Stimulated activated CD4-positive, alpha-beta T cell treated with anti-CD3 and anti-CD28 coated beads, Interleukin-2, amount 100 ng/mL, for 48 hours (primary cell): ENCODE results near the gene PPM1E.
"Not testable (repeated sequence)": the region's sequence is repeated elsewhere in the genome, so short reads cannot be mapped to it uniquely, and the experiment has no call there.

Experiments used
- DNase-seq, 2 donors: peaks; one replicate each; pipeline ENCODE4 v3.0.0-alpha.2; 2020

PPM1E gene

DNA sequence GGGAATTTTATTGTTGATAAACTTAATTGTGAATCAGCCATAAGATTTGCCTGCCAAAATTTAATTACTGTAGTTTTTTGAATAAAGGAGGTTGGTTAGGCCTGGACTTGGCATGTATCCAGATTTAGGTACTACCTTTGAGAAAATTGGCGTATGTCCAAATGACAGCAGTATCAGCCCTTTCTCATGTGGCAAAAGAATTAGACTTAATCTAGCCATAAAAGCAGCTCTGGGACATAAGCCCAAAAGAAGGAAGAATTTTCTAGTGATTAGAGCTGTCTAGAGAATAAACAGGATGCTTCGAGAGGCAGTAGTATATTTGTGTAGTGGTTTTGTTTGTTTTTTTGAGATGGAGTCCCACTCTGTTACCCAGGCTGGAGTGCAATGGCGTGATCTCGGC, 27.7 kb downstream of the PPM1E start:
- DNase-seq, result no peak

DNA sequence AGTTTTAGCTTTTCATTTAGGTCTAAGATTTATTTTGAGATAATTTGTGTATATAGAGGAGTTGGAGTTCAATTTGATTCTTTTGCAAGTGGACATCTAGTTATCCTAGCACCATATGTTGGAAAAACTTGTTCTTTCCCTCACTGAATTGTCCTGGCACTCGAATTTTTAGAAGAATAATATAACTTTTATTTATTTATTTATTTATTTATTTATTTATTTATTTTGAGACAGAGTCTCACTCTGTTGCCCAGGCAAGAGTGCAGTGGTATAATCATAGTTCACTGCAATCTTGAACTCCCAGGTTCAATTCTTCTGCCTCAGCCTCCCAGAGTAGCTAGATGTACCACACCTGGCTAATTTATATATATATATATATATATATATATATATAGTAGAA, 29.4 kb downstream of the PPM1E start:
- no peak for DNase-seq

DNA sequence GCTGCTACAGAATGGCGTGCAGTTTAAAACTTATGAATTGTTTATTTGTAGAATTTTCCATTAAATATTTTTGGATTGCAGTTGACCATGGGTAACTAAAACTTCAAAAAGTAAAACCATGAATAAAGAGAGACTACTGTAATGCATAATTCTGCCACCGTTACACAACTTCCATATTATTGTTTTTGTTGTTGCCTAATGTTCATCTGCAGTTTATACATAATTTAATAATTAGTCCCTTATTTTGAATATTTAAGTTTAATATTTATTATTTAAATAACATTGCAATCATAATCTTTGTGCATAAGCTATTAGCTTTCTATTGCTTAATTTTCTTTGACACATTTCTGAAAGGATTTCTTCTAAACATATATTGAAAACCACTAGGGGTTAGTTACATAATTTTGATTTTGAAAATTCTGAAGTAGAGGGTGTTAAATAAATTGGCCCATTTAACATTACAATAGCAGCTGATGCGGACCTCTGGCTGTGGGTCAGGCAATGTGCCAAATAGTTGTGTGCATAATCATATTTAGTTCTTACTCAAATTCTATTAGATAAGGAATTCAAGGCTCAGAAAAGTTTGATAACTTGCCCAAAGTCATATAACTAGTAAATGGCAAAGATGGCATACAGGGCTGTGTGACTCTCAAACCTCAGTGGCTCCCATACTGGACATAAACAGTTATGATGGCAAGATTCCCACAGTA, 31.1 kb downstream of the PPM1E start:
- DNase-seq, result no peak

- no peak for DNase-seq
Measured at GRCh38 chr17:58788199-58788598, 32.5 kb downstream of the PPM1E start.

DNA sequence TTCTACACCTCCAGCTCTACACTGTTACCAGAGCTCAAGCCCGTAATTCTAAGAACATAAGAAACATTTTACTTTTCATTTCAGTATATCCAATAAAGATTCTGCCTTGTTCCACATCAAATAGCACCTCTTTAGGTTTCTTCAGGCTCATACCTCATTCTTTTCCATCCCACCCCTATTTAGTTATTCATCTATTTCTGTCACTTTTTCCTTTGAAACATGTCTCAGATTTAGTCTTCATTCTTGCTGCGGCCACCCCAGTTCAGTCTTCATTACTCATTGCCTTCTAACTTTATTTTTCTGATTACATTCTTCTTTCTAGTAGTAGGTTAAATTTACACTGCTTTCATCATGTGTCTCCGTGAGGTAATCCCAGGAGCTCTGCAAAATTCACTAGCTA, 33.5 kb downstream of the PPM1E start:
- no peak for DNase-seq

DNA sequence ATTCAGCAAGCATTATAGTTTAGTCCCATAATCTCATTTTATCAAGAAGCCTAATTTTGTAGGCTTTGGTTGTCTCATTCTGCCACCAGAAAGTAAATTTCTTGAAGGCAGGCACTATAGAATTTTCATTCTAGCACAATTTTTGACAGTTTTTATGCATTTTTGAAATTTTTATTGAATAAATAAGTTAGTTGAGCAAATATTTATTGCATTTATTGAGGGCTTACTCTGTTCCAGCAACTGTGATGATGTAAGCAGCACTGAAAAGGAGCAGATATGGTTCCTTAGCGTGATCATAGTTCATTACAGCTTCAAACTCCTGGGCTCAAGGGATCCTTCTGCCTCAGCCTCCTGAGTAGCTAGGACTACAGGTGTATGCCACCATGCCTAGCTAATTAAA, 34.2 kb downstream of the PPM1E start:
- no peak for DNase-seq

- DNase-seq, result not testable (repeated sequence)
Measured at GRCh38 chr17:58794508-58794907, 38.9 kb downstream of the PPM1E start.

DNA sequence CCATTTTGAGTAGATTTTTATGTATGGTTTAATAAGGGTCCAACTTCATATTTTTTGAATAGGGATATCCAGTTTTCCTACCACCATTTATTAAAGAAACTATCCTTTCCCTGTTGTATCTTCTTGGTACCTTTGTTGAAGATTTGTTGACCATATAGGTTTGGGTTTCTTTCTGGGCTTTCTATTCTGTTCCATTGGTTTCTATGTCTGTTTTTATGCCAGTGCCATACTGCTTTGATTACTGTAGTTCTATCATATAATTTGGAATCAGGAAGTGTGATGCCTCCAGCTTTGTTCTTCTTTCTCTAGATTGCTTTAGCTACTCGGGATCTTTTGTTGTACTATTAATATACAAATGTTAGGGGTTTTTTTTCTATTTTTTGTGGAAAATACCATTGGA, 46.5 kb downstream of the PPM1E start:
- no peak for DNase-seq

GRCh38 chr17:58806046-58806445, 50.4 kb downstream of the PPM1E start:
- no peak for DNase-seq

- DNase-seq, result no peak
Measured at GRCh38 chr17:58808609-58809563, 53.2 kb downstream of the PPM1E start.

- DNase-seq, result no peak
Measured at GRCh38 chr17:58809564-58809936, 53.9 kb downstream of the PPM1E start.

DNA sequence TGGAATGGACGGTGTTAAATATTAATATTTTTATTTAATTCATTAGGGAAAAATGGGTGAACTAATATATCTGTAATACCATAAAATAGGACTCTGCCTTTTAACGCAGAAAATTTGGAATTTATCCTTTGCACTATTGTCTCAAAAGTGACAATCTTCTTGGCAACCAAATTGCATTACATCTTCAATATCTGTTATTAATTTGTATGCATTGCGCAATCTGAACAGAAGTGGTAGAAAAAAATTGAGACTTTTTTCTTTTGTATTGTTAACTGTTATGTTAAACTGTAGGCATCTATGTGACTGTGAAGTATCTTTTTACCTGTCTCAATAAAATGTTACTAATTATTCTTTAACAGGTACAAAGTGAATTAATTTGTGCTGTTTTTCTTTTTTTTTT, 55.6 kb downstream of the PPM1E start:
- DNase-seq, result no peak

DNA sequence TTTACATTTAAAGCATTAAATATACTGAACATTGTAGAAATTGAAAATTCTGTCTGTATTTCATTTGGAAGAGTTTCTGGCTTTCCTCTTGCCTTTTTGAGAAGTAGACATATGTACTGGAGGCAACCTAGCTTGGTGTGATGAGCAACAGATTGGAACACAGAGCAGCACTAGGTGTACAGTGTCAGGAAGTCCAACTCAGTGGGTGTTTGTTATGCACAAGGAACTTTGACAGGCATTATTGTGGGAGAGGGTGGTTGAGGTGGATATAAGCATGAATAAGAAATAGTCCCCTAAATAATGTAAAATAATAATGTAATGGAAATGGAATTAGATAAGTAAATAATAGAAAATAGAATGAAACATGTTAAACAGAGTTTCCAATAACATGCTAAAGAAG, 58.1 kb downstream of the PPM1E start:
- no peak for DNase-seq

- DNase-seq, result no peak
Measured at GRCh38 chr17:58818654-58819053, 63.0 kb downstream of the PPM1E start.

- no peak for DNase-seq
Measured at GRCh38 chr17:58822148-58823050, 66.7 kb downstream of the PPM1E start.

GRCh38 chr17:58823051-58823525, 67.4 kb downstream of the PPM1E start:
- DNase-seq, result no peak

DNA sequence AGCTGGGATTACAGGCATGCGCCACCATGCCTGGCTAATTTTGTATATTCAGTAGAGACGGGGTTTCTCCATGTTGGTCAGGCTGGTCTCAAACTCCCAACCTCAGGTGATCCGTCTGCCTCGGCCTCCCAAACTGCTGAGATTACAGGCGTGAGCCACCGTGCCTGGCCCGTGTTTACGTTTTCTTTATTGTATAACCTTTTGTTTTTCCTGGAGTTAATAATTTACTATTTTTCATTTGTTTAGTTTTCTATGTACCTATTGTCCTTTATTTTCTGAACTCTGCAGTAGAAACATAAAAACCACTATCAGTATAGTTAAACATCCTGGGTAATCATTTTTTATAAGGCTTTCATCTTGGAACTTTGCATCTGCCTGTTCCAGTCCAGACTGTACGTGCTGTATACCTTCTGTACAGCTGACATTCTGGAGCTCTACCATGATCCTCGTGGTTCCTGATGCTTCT, 73.6 kb downstream of the PPM1E start:
- no peak for DNase-seq

- no peak for DNase-seq
Measured at GRCh38 chr17:58831780-58832179, 76.1 kb downstream of the PPM1E start.

- no peak for DNase-seq
Measured at GRCh38 chr17:58832514-58832913, 76.9 kb downstream of the PPM1E start.

DNA sequence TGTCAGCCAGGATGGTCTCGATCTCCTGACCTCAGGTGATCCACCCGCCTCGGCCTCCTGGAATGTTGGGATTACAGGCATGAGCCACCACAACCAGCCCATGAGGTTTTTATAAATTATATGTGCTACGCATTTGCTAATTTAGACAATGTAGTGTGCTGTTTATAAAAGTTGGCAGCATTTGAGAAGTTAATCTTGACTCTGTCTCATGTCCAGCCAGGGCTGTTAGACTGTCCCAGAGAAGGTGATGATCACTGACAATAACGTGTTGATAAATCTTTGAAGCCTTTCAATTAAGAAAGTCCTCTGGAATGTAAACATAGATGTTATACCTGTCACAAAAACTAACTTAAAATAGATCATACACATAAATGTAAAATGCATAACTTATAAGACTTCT, 82.0 kb downstream of the PPM1E start:
- DNase-seq, result no peak

- DNase-seq, result no peak
Measured at GRCh38 chr17:58840820-58841612, 85.4 kb downstream of the PPM1E start.

GRCh38 chr17:58846413-58846812, 90.8 kb downstream of the PPM1E start:
- DNase-seq, result not testable (repeated sequence)
